Omental fat pad (tissue), 4 donors: ENCODE results near the gene OCIAD2. TPM values are rescaled to one million over a fixed set of nuclear protein-coding genes. Genes with fewer than 3 reads are reported as not detected.

Experiments used
- ATAC-seq: fragments of 150-250 bp; one replicate; pipeline ENCODE4 v1.9.1; 2016; ENCODE audit warnings: mild to moderate bottlenecking, moderate library complexity; ENCODE audit not compliant: low FRiP score
- DNase-seq: peaks from one replicate; pipeline ENCODE4 v3.0.0-alpha.2; 2019; ENCODE audit warnings: low spot score
- small RNA-seq: library from RNA; depleted of rRNA; stranded (forward); fragments of <200 nt; gene quantifications from one replicate; pipeline ENCODE3, GENCODE V24; 2016
- total RNA-seq, 4 donors: library from RNA; depleted of rRNA; stranded (reverse); fragments of >200 nt; gene quantifications; one replicate each; pipeline ENCODE4 v1.1.0, GENCODE V29; 2016
- TF ChIP-seq, protein P1 (sequence below), 3 donors: fragments of 450-650 bp; IDR thresholded peaks; one replicate each; pipeline ENCODE4 v1.5.1; 2016 to 2017; ENCODE audit warnings: antibody characterized with exemption in 3 of 3, mild to moderate bottlenecking in 3 of 3, moderate library complexity in 2 of 3

Gene OCIAD2
- total RNA-seq, 4 donors from 2014 or later, result 2.8 to 24.3 (median 4.5) TPM

DNA sequence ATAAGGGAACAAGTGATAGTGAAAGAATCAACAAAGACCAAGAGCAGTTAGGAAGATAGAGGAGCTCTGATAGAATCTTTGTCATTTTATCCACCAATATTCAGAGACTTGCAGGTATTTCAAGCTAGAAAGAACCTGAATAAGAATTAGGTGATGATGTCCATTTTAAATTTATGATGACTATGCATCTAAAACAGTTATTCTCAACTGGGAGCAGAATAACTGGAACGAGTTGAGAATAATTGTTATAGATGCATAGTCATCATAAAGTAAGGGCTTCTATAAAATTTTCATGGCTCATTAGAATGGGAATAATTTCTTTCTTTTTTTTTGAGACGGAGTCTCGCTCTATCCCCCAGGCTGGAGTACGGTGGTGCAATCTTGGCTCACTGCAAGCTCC lies 69.9 kb downstream of the OCIAD2 start:
- TF ChIP-seq, protein P1, sequence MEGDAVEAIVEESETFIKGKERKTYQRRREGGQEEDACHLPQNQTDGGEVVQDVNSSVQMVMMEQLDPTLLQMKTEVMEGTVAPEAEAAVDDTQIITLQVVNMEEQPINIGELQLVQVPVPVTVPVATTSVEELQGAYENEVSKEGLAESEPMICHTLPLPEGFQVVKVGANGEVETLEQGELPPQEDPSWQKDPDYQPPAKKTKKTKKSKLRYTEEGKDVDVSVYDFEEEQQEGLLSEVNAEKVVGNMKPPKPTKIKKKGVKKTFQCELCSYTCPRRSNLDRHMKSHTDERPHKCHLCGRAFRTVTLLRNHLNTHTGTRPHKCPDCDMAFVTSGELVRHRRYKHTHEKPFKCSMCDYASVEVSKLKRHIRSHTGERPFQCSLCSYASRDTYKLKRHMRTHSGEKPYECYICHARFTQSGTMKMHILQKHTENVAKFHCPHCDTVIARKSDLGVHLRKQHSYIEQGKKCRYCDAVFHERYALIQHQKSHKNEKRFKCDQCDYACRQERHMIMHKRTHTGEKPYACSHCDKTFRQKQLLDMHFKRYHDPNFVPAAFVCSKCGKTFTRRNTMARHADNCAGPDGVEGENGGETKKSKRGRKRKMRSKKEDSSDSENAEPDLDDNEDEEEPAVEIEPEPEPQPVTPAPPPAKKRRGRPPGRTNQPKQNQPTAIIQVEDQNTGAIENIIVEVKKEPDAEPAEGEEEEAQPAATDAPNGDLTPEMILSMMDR (IDR thresholded peaks at IDR 0.05), result no peak
- ATAC-seq (no peak), DNase-seq (no peak)

Small RNAs within 50 kb of the gene (small RNA-seq; reads per million reads assigned to genes)
- gene AC020593.1, result not detected
- gene RNU6-158P, result not detected

Other genes with a start within 250 kb of the OCIAD2 start
- 100 to 1,000 TPM in 1 of 4 donors, 10 to 100 TPM in 3; 45.2 to 143 (median 48.7) TPM for gene FRYL, start 126.5 kb downstream of the OCIAD2 start, total RNA-seq
- gene OCIAD1, start 75.7 kb downstream of the OCIAD2 start, total RNA-seq, result 100 to 1,000 TPM in 1 of 4 donors, 10 to 100 TPM in 3; 67.9 to 111 (median 88.8) TPM
- not detected for gene CWH43, start 79.5 kb upstream of the OCIAD2 start, total RNA-seq